H9 (cell line): ENCODE data around the gene PIAS4. TPM values are rescaled to one million over a fixed set of nuclear protein-coding genes. Genes with fewer than 3 reads are reported as not detected.

Experiments
- DNase-seq: peaks from one replicate; pipeline ENCODE4 v3.0.0-alpha.2; 2017
- H2AFZ ChIP-seq: one replicate; pipeline ENCODE4 v1.6.1; 2013; ENCODE audit warnings: mild to moderate bottlenecking, low read length, control low read depth, moderate library complexity
- H2AK5ac ChIP-seq: 2 replicates; pipeline ENCODE4 v1.6.1; 2013; ENCODE audit warnings: low read length, control low read depth, mixed read lengths; ENCODE audit not compliant: insufficient read length
- H2BK120ac ChIP-seq: one replicate; pipeline ENCODE4 v1.6.1; 2013; ENCODE audit warnings: low read depth, mild to moderate bottlenecking, low read length, control low read depth, inconsistent platforms; ENCODE audit not compliant: poor library complexity, severe bottlenecking
- H2BK12ac ChIP-seq: 2 replicates; pipeline ENCODE4 v1.6.1; 2013; ENCODE audit warnings: low read length, control low read depth, mixed read lengths, low read depth; ENCODE audit not compliant: insufficient read length
- H2BK15ac ChIP-seq: 2 replicates; pipeline ENCODE4 v1.6.1; 2013; ENCODE audit warnings: low read depth, low read length, control low read depth
- H2BK20ac ChIP-seq: one replicate; pipeline ENCODE4 v1.6.1; 2013; ENCODE audit warnings: low read depth, mild to moderate bottlenecking, low read length, control low read depth, inconsistent platforms; ENCODE audit not compliant: poor library complexity, severe bottlenecking
- H2BK5ac ChIP-seq: 2 replicates; pipeline ENCODE4 v1.6.1; 2013; ENCODE audit warnings: low read length, control low read depth, mixed read lengths; ENCODE audit not compliant: insufficient read length
- H3K14ac ChIP-seq: 2 replicates; pipeline ENCODE4 v1.6.1; 2013; ENCODE audit warnings: low read length, control low read depth; ENCODE audit not compliant: insufficient read depth
- H3K18ac ChIP-seq: 2 replicates; pipeline ENCODE4 v1.6.1; 2013; ENCODE audit warnings: low read depth, mild to moderate bottlenecking, mixed read lengths, low read length, control low read depth; ENCODE audit not compliant: insufficient read length
- H3K23ac ChIP-seq: 2 replicates; pipeline ENCODE4 v1.6.1; 2013; ENCODE audit warnings: low read length, control low read depth, mixed read lengths, low read depth; ENCODE audit not compliant: insufficient read length
- H3K23me2 ChIP-seq: 2 replicates; pipeline ENCODE4 v1.6.1; 2013; ENCODE audit warnings: low read depth, mild to moderate bottlenecking, mixed read lengths, low read length, control low read depth; ENCODE audit not compliant: insufficient read length, poor library complexity, severe bottlenecking
- H3K27ac ChIP-seq: 2 replicates; pipeline ENCODE4 v1.5.1; 2013; ENCODE audit warnings: low read length, control low read depth, mixed read lengths, low read depth; ENCODE audit not compliant: insufficient read length
- H3K27me3 ChIP-seq: 2 replicates; pipeline ENCODE4 v1.6.1; 2013; ENCODE audit warnings: low read length, control low read depth, inconsistent platforms; ENCODE audit not compliant: insufficient read depth
- H3K4ac ChIP-seq: 2 replicates; pipeline ENCODE4 v1.6.1; 2013; ENCODE audit warnings: low read depth, mild to moderate bottlenecking, control low read depth, inconsistent platforms, low read length, moderate library complexity
- H3K4me1 ChIP-seq: 2 replicates; pipeline ENCODE4 v1.6.1; 2013; ENCODE audit warnings: low read length, control low read depth, inconsistent platforms; ENCODE audit not compliant: insufficient read depth
- H3K4me2 ChIP-seq: 2 replicates; pipeline ENCODE4 v1.6.1; 2013; ENCODE audit warnings: low read length, control low read depth, mixed read lengths; ENCODE audit not compliant: insufficient read length, insufficient read depth
- H3K56ac ChIP-seq: 2 replicates; pipeline ENCODE4 v1.6.1; 2013; ENCODE audit warnings: low read depth, mild to moderate bottlenecking, mixed read lengths, low read length, control low read depth; ENCODE audit not compliant: insufficient read length
- H3K79me1 ChIP-seq: 2 replicates; pipeline ENCODE4 v1.6.1; 2013; ENCODE audit warnings: low read depth, mild to moderate bottlenecking, moderate library complexity, low read length, control low read depth, inconsistent platforms; ENCODE audit not compliant: insufficient read depth, poor library complexity, severe bottlenecking
- H3K79me2 ChIP-seq: 2 replicates; pipeline ENCODE4 v1.6.1; 2013; ENCODE audit warnings: low read length, control low read depth, inconsistent platforms; ENCODE audit not compliant: insufficient read depth
- H3K9ac ChIP-seq: 2 replicates; pipeline ENCODE4 v1.6.1; 2013; ENCODE audit warnings: low read length, control low read depth, mixed read lengths; ENCODE audit not compliant: insufficient read length; ENCODE audit errors: extremely low read depth
- H3K9me3 ChIP-seq: one replicate; pipeline ENCODE4 v1.6.1; 2013; ENCODE audit warnings: low read depth, low read length, inconsistent platforms; ENCODE audit not compliant: control insufficient read depth
- H3T11ph ChIP-seq: one replicate; pipeline ENCODE4 v1.6.1; 2013; ENCODE audit warnings: mild to moderate bottlenecking, low read length, control low read depth, inconsistent platforms
- H4K20me1 ChIP-seq: one replicate; pipeline ENCODE4 v1.6.1; 2013; ENCODE audit not compliant: control insufficient read depth, insufficient read length, insufficient read depth
- H4K5ac ChIP-seq: 2 replicates; pipeline ENCODE4 v1.6.1; 2013; ENCODE audit warnings: low read depth, mild to moderate bottlenecking, mixed read lengths, low read length, control low read depth; ENCODE audit not compliant: insufficient read length
- H4K8ac ChIP-seq: replicated peaks from 2 replicates; pipeline ENCODE4 v1.6.1; 2013; ENCODE audit warnings: low read length, control low read depth, mixed read lengths, low read depth; ENCODE audit not compliant: insufficient read length
- H4K91ac ChIP-seq: 2 replicates; pipeline ENCODE4 v1.6.1; 2013; ENCODE audit warnings: low read depth, mild to moderate bottlenecking, moderate library complexity, mixed read lengths, low read length, control low read depth; ENCODE audit not compliant: insufficient read length
- H3K27ac Mint-ChIP-seq, 3 experiments: 2 replicates in 2 of 3; 3 replicates in 1 of 3; pipeline ENCODE4 v1.8.0; 2020 to 2021; ENCODE audit warnings: mixed read lengths in 3 of 3, mild to moderate bottlenecking in 1 of 3, moderate library complexity in 1 of 3
- H3K27me3 Mint-ChIP-seq: 2 replicates; pipeline ENCODE4 v1.8.0; 2021; ENCODE audit warnings: low read depth, mild to moderate bottlenecking, moderate library complexity, mixed read lengths
- H3K36me3 Mint-ChIP-seq, 3 experiments: 2 replicates in 2 of 3; 3 replicates in 1 of 3; pipeline ENCODE4 v1.8.0; 2020 to 2021; ENCODE audit warnings: low read depth in 3 of 3, mixed read lengths in 3 of 3; ENCODE audit not compliant: insufficient read depth in 1 of 3
- H3K4me1 Mint-ChIP-seq, 2 experiments: 2 replicates each; pipeline ENCODE4 v1.8.0; 2020; ENCODE audit warnings: mixed read lengths in 2 of 2
- H3K4me3 Mint-ChIP-seq, 2 experiments: 2 replicates in 1 of 2; 3 replicates in 1 of 2; pipeline ENCODE4 v1.8.0; 2020 to 2021; ENCODE audit warnings: mild to moderate bottlenecking in 2 of 2, mixed read lengths in 2 of 2, moderate library complexity in 1 of 2
- H3K9me3 Mint-ChIP-seq, 2 experiments: 2 replicates in 1 of 2; 3 replicates in 1 of 2; pipeline ENCODE4 v1.8.0; 2020; ENCODE audit warnings: mild to moderate bottlenecking in 2 of 2, mixed read lengths in 2 of 2, moderate library complexity in 1 of 2
- CTCF ChIP-seq: fragments of 200-600 bp; sonication (generic); conservative IDR thresholded peaks from 3 replicates; pipeline ENCODE4 v1.8.0; 2021; ENCODE audit warnings: antibody characterized with exemption, mild to moderate bottlenecking
- WGBS: extraction: QIAGEN DNeasy Blood & Tissue Kit; methylation state at CpG from one replicate; pipeline ENCODE4 v1.1.7; 2013; ENCODE audit warnings: missing lambda C conversion rate, low lambda C conversion rate, mixed read lengths; ENCODE audit not compliant: insufficient read length; ENCODE audit errors: extremely low coverage; 5-methylcytosine and 5-hydroxymethylcytosine counted together
- total RNA-seq: library from RNA; stranded (reverse); gene quantifications from 2 replicates; pipeline ENCODE4 v1.2.1, GENCODE V29; 2021

Gene PIAS4
- total RNA-seq, 1 experiment from 2014 or later = 52.0 TPM

- Histone ChIP-seq H4K91ac (no peak overlapping the region), H4K5ac (no peak overlapping the region), H3K9me3 (no peaks in the 10 kb centered on the region), H3K18ac (no peak overlapping the region), H2AFZ (no peak overlapping the region), H3K14ac (no peak overlapping the region), H2BK20ac (no peak overlapping the region), H3K79me2 (peaks cover 9% of the 10 kb centered on the region; the same call in 1 of the 2 replicates), H3K23me2 (no peaks in the 10 kb centered on the region), H3K27ac (no peak overlapping the region), H4K20me1 (no peaks in the 10 kb centered on the region), H3K23ac (no peak overlapping the region), H4K8ac (no peak overlapping the region), H3T11ph (no peak overlapping the region), H3K4me1 (no peaks in the 10 kb centered on the region), H3K79me1 (peaks cover 13% of the 10 kb centered on the region), H3K4ac (no peak overlapping the region), H3K27me3 (no peaks in the 10 kb centered on the region), H2BK15ac (no peak overlapping the region), H3K9ac (no peak overlapping the region), H2AK5ac (no peak overlapping the region), H2BK120ac (no peak overlapping the region), H2BK5ac (no peak overlapping the region), H3K4me2 (no peak overlapping the region), H3K56ac (no peak overlapping the region), H2BK12ac (no peak overlapping the region)
- no CpG with 5 or more reads among the region's 12 CpGs for WGBS
- peaks cover 0 to 11% of the 10 kb centered on the region in 2 experiments; a peak in 2 of 4 replicates for H3K4me1 Mint-ChIP-seq
- TF ChIP-seq CTCF = no peak
- peaks cover 9 to 34% (median 28%) of the 10 kb centered on the region in 3 experiments; a peak in 6 of 7 replicates for H3K36me3 Mint-ChIP-seq
- no peak for DNase-seq
- no peak overlapping the region for H3K4me3 Mint-ChIP-seq
- H3K9me3 Mint-ChIP-seq = no peaks in the 10 kb centered on the region
- H3K27me3 Mint-ChIP-seq = no peaks in the 10 kb centered on the region
- peak overlapping the region in 1 of 3 experiments; percentile 90; a peak in 2 of 7 replicates for H3K27ac Mint-ChIP-seq
Observed at GRCh38 chr19:4016486-4016885, 8.9 kb downstream of the PIAS4 start.
